ENCODE measurements around the gene BBX.

DNA sequence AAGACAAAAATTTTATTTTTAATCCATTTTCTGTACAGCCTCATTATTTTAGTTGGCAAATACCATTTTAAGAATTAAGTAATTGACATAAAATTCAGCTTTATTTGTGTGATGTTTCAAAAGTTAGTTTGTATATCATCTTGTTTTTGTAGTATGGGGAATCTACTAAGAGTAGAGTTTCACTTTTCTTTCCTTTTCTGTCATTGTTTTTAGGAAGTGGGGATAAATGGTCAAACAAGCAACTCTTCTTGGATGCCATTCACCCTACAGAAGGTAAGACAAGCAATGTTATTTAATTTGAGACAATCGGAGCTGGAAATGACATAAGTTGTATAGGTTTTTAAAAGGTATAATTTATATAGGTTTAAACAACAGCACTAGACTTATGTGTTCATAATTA, 268.3 kb downstream of the BBX start:
- TF ChIP-seq, protein P1, sequence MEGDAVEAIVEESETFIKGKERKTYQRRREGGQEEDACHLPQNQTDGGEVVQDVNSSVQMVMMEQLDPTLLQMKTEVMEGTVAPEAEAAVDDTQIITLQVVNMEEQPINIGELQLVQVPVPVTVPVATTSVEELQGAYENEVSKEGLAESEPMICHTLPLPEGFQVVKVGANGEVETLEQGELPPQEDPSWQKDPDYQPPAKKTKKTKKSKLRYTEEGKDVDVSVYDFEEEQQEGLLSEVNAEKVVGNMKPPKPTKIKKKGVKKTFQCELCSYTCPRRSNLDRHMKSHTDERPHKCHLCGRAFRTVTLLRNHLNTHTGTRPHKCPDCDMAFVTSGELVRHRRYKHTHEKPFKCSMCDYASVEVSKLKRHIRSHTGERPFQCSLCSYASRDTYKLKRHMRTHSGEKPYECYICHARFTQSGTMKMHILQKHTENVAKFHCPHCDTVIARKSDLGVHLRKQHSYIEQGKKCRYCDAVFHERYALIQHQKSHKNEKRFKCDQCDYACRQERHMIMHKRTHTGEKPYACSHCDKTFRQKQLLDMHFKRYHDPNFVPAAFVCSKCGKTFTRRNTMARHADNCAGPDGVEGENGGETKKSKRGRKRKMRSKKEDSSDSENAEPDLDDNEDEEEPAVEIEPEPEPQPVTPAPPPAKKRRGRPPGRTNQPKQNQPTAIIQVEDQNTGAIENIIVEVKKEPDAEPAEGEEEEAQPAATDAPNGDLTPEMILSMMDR (IDR thresholded peaks at IDR 0.05; ENCODE audit: low read depth, low read length, missing input control) = no peak
- TF ChIP-seq RAD21 (IDR thresholded peaks at IDR 0.05) = no peak
- TF ChIP-seq, protein P2, sequence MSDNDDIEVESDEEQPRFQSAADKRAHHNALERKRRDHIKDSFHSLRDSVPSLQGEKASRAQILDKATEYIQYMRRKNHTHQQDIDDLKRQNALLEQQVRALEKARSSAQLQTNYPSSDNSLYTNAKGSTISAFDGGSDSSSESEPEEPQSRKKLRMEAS (IDR thresholded peaks at IDR 0.05) = no peak
- no peak for TF ChIP-seq FOXA1 (IDR thresholded peaks at IDR 0.05)
- TF ChIP-seq YY1 (IDR thresholded peaks at IDR 0.05) = no peak
- TF ChIP-seq, protein P3, sequence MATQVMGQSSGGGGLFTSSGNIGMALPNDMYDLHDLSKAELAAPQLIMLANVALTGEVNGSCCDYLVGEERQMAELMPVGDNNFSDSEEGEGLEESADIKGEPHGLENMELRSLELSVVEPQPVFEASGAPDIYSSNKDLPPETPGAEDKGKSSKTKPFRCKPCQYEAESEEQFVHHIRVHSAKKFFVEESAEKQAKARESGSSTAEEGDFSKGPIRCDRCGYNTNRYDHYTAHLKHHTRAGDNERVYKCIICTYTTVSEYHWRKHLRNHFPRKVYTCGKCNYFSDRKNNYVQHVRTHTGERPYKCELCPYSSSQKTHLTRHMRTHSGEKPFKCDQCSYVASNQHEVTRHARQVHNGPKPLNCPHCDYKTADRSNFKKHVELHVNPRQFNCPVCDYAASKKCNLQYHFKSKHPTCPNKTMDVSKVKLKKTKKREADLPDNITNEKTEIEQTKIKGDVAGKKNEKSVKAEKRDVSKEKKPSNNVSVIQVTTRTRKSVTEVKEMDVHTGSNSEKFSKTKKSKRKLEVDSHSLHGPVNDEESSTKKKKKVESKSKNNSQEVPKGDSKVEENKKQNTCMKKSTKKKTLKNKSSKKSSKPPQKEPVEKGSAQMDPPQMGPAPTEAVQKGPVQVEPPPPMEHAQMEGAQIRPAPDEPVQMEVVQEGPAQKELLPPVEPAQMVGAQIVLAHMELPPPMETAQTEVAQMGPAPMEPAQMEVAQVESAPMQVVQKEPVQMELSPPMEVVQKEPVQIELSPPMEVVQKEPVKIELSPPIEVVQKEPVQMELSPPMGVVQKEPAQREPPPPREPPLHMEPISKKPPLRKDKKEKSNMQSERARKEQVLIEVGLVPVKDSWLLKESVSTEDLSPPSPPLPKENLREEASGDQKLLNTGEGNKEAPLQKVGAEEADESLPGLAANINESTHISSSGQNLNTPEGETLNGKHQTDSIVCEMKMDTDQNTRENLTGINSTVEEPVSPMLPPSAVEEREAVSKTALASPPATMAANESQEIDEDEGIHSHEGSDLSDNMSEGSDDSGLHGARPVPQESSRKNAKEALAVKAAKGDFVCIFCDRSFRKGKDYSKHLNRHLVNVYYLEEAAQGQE (IDR thresholded peaks at IDR 0.05) = no peak
- TF ChIP-seq, protein P4, sequence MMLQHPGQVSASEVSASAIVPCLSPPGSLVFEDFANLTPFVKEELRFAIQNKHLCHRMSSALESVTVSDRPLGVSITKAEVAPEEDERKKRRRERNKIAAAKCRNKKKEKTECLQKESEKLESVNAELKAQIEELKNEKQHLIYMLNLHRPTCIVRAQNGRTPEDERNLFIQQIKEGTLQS (IDR thresholded peaks at IDR 0.05) = no peak
- TF ChIP-seq, protein P5, sequence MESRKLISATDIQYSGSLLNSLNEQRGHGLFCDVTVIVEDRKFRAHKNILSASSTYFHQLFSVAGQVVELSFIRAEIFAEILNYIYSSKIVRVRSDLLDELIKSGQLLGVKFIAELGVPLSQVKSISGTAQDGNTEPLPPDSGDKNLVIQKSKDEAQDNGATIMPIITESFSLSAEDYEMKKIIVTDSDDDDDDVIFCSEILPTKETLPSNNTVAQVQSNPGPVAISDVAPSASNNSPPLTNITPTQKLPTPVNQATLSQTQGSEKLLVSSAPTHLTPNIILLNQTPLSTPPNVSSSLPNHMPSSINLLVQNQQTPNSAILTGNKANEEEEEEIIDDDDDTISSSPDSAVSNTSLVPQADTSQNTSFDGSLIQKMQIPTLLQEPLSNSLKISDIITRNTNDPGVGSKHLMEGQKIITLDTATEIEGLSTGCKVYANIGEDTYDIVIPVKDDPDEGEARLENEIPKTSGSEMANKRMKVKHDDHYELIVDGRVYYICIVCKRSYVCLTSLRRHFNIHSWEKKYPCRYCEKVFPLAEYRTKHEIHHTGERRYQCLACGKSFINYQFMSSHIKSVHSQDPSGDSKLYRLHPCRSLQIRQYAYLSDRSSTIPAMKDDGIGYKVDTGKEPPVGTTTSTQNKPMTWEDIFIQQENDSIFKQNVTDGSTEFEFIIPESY (IDR thresholded peaks at IDR 0.05) = no peak
- TF ChIP-seq GABPA (IDR thresholded peaks at IDR 0.05 in 1 of 2, conservative IDR thresholded peaks at IDR 0.05 in 1 of 2) = no peak
